Esophagus muscularis mucosa (tissue), 4 donors: ENCODE measurements around the gene TOLLIP. TPM values are rescaled to one million over a fixed set of nuclear protein-coding genes. Genes with fewer than 3 reads are reported as not detected.

ENCODE experiments used
- DNase-seq: peaks from one replicate; pipeline ENCODE4 v3.0.0-alpha.2; 2017; ENCODE audit errors: extremely low spot score
- H3K27ac ChIP-seq, 4 donors: fragments of 200-600 bp; sonication (generic); replicated peaks in 1 of 4; 1 replicate in 3 of 4; 2 replicates in 1 of 4; pipeline ENCODE4 v1.5.1; 2016 to 2019; ENCODE audit warnings: mild to moderate bottlenecking in 1 of 4
- H3K27me3 ChIP-seq, 4 donors: fragments of 200-600 bp; sonication (generic); one replicate each; pipeline versions ENCODE4 v1.5.1 to v1.6.0; 2016 to 2019
- H3K36me3 ChIP-seq, 4 donors: fragments of 200-600 bp; sonication (generic); one replicate each; pipeline ENCODE4 v1.5.1; 2016 to 2019
- H3K4me1 ChIP-seq, 4 donors: fragments of 200-600 bp; sonication (generic); one replicate each; pipeline ENCODE4 v1.5.1; 2016 to 2019
- H3K4me3 ChIP-seq, 4 donors: fragments of 200-600 bp; sonication (generic); 1 replicate in 2 of 4; 2 replicates in 2 of 4; pipeline ENCODE4 v1.5.1; 2016 to 2019; ENCODE audit warnings: mild to moderate bottlenecking in 4 of 4, moderate library complexity in 1 of 4
- H3K9me3 ChIP-seq, 4 donors: fragments of 200-600 bp; sonication (generic); 1 replicate in 3 of 4; 2 replicates in 1 of 4; pipeline ENCODE4 v1.5.1; 2016 to 2019
- EP300 ChIP-seq: sonication (generic); formaldehyde crosslinking; IDR thresholded peaks from one replicate; pipeline ENCODE4 v1.6.1; 2017; ENCODE audit warnings: antibody characterized with exemption
- POLR2A ChIP-seq: fragments of 450-650 bp; IDR thresholded peaks from one replicate; pipeline ENCODE4 v1.6.1; 2017; ENCODE audit warnings: antibody characterized with exemption, moderate library complexity, mild to moderate bottlenecking, low read depth
- POLR2AphosphoS5 ChIP-seq, 2 donors: sonication (generic); formaldehyde crosslinking; IDR thresholded peaks; one replicate each; pipeline ENCODE4 v1.6.1; 2017; ENCODE audit warnings: antibody characterized with exemption in 2 of 2
- WGBS: methylation state at CpG from one replicate; pipeline ENCODE4 v1.1.5; 2018; 5-methylcytosine and 5-hydroxymethylcytosine counted together
- intact Hi-C: fragments of 100-400 bp; cut with DNase I; formaldehyde crosslinking; loops from one replicate; pipeline ENCODE4 v1.15.1; 2023
- total RNA-seq, 4 donors: library from RNA; depleted of rRNA; stranded (reverse); fragments of >200 nt; gene quantifications; one replicate each; pipeline versions ENCODE4 v1.1.0 to v1.2.1, GENCODE V29; 2016
- TF ChIP-seq, protein P1 (sequence below), 3 experiments: fragments of 200-600 bp in 2 of 3; fragments of 450-650 bp in 1 of 3; sonication (generic) in 2 of 3; IDR thresholded peaks; one replicate each; pipeline ENCODE4 v1.5.1; 2017 to 2019; ENCODE audit warnings: antibody characterized with exemption in 3 of 3, mild to moderate bottlenecking in 2 of 3, moderate library complexity in 1 of 3

TOLLIP gene
- total RNA-seq, 4 donors from 2014 or later, result 33.2 to 71.6 (median 58.6) TPM

DNA sequence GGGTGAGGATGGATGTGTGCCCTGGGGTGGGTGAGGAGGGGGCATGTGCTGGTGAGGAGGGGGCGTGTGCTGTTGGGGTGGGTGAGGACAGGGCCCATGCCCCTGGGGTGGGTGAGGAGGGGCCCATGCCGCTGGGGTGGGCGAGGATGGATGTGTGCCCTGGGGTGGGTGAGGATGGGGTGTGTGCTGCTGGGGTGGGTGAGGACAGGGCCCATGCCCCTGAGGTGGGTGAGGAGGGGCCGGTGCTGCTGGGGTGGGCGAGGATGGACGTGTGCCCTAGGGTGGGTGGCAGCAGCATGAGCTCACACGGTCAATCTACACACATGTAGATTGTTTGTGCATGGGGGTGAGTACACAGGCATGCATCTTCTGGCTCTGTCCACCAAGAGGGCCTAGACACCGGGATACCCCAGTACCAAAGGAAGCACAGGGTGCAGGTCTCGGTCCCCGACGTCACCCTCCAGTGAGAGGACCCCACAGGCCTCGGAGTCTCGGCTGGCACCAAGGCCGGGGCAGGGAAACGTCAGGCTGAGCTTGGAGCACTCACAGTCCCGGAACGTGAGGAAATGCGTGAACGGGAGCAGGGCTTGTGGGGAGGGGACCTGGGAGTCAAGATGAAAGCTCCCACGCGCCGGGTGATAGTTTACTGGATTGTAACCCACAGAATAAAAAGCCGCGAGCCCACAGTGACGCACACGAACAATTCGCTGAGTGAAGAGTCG, 37.4 kb upstream of the TOLLIP start:
- H3K4me3 ChIP-seq, result no peak overlapping the region
- no peaks in the 10 kb centered on the region for H3K9me3 ChIP-seq
- H3K27me3 ChIP-seq, result peaks cover 0 to 18% (median 0%) of the 10 kb centered on the region in 4 donors
- H3K27ac ChIP-seq, result no peak overlapping the region
- intact Hi-C loops, result no loop called here
- H3K4me1 ChIP-seq, result peaks cover 0 to 5% (median under 1%) of the 10 kb centered on the region in 4 donors
- 93% methylated on average over 19 of the region's 28 CpGs for WGBS
- DNase-seq, result no peak
- TF ChIP-seq EP300 (no peak), POLR2A (no peak), POLR2AphosphoS5 (IDR thresholded peaks at IDR 0.05) (no peak)
- TF ChIP-seq, protein P1, sequence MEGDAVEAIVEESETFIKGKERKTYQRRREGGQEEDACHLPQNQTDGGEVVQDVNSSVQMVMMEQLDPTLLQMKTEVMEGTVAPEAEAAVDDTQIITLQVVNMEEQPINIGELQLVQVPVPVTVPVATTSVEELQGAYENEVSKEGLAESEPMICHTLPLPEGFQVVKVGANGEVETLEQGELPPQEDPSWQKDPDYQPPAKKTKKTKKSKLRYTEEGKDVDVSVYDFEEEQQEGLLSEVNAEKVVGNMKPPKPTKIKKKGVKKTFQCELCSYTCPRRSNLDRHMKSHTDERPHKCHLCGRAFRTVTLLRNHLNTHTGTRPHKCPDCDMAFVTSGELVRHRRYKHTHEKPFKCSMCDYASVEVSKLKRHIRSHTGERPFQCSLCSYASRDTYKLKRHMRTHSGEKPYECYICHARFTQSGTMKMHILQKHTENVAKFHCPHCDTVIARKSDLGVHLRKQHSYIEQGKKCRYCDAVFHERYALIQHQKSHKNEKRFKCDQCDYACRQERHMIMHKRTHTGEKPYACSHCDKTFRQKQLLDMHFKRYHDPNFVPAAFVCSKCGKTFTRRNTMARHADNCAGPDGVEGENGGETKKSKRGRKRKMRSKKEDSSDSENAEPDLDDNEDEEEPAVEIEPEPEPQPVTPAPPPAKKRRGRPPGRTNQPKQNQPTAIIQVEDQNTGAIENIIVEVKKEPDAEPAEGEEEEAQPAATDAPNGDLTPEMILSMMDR (IDR thresholded peaks at IDR 0.05), result no peak
- no peaks in the 10 kb centered on the region for H3K36me3 ChIP-seq

DNA sequence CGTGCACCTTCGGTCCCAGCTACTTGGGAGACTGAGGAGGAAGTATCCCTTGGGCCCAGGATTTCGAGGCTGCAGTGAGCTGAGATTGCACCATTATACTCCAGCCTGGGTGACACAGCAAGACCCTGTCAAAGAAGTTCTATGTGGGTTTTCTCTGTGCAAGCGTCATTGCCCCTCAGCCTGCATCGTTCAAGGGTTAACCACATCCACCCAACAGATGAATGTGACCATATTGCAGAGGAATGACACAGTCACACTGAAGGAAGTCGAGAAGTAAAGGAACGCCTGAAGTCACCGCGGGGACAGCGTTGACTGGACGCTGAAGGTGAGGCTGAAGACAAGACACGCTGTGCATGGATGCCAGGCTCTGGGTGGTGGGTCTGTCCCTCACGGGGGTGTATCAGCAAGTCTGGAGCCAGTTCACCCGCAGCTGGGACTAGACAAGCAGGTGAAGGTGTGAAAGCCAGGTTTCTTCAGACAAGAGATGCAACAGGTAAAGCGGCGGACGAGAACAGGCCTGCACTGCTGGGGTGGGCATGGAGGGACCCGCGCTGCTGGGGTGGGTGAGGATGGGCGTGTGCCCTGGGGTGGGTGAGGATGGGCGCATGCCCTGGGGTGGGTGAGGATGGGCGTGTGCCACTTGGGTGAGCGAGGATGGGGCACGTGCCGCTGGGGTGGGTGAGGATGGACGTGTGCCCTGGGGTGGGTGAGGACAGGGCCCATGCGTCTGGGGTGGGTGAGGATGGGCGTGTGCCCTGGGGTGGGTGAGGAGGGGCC, 36.5 kb upstream of the TOLLIP start:
- H3K27me3 ChIP-seq, result peaks cover 0 to 18% (median 0%) of the 10 kb centered on the region in 4 donors
- no peak for DNase-seq
- no peak overlapping the region for H3K4me3 ChIP-seq
- intact Hi-C loops, result no loop called here
- 87% methylated on average over 26 of the region's 28 CpGs for WGBS
- TF ChIP-seq POLR2AphosphoS5 (IDR thresholded peaks at IDR 0.05), result no peak
- no peak for TF ChIP-seq POLR2A
- no peak for TF ChIP-seq EP300
- TF ChIP-seq, protein P1 (IDR thresholded peaks at IDR 0.05), result no peak
- H3K4me1 ChIP-seq, result peaks cover 0 to 6% (median 1%) of the 10 kb centered on the region in 4 donors
- no peaks in the 10 kb centered on the region for H3K9me3 ChIP-seq
- H3K36me3 ChIP-seq, result no peaks in the 10 kb centered on the region
- no peak overlapping the region for H3K27ac ChIP-seq

DNA sequence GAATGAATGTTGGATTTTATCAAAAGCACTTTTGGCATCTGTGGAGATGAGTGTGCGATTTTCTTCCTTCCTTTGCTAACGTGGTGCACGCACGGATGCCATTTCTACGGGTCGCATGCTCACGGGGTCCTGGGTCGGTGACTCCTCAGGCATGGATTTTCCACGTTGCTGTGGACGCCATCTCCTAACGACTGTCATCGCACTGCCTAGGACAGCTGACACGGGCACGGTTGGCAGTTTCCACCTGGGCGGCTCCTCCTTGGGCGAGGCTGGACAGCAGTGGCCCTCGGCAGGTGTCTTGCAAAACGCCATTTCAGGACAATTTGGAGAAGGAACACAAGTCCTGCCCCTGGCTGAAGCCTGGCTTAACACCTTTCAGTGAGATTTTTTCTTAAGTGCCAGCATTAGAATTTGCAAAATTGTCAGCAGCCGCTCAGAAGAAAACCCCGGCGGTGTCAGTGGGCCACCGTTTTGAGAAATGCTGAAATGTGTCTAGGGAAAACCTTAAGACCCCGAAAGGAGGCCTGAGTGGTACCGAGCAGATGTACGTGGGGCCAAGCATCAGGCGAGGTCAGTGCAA, 34.7 kb upstream of the TOLLIP start:
- Histone ChIP-seq H3K9me3 (no peaks in the 10 kb centered on the region), H3K4me1 (peaks cover 0 to 6% (median 1%) of the 10 kb centered on the region in 4 donors), H3K27ac (no peak overlapping the region), H3K36me3 (no peaks in the 10 kb centered on the region), H3K27me3 (peaks cover 0 to 6% (median 0%) of the 10 kb centered on the region in 4 donors), H3K4me3 (no peak overlapping the region)
- no peak for DNase-seq
- intact Hi-C loops, result no loop called here
- WGBS, result 89% methylated on average over 26 of the region's 26 CpGs
- TF ChIP-seq, protein P1 (IDR thresholded peaks at IDR 0.05), result no peak
- no peak for TF ChIP-seq EP300
- no peak for TF ChIP-seq POLR2A
- TF ChIP-seq POLR2AphosphoS5 (IDR thresholded peaks at IDR 0.05), result no peak

DNA sequence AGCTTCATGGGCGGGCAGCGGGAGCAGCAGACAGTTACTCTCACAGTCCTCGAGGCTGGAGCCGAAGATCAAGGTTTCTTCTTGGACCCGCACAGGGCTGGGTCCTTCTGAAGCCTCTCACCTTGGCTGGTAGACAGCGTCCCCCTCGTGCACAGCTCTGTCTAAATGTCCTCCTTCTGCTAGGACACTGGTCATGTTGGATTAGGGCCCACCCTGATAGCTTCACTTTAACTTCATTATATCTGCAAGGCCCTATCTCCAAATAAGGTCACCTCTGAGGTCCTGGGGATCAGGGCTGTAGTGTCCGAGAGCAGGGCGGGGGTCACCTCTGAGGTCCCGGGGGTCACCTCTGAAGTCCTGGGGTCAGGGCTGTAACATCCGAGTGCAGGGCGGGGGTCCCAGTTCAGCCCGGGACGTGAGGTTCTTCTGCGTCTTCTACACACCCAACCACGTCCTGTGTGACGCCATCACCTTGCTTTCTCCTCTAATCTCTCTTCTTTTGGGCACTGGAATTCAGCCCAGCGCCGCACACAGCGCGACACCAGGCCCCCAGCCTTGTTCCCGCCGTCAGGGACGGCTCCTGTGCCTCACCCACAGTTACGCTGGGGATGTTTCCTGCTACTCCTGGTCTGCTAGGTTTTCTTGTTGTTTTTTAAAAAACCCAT, 34.1 kb upstream of the TOLLIP start:
- Histone ChIP-seq H3K27me3 (no peaks in the 10 kb centered on the region), H3K4me1 (peaks cover 0 to 6% (median 1%) of the 10 kb centered on the region in 4 donors), H3K36me3 (no peaks in the 10 kb centered on the region), H3K9me3 (no peaks in the 10 kb centered on the region), H3K4me3 (no peak overlapping the region), H3K27ac (no peak overlapping the region)
- WGBS, result 84% methylated on average over 24 of the region's 25 CpGs
- TF ChIP-seq, protein P1 (IDR thresholded peaks at IDR 0.05), result no peak
- no peak for TF ChIP-seq POLR2AphosphoS5 (IDR thresholded peaks at IDR 0.05)
- no peak for TF ChIP-seq EP300
- no peak for TF ChIP-seq POLR2A
- intact Hi-C loops, result no loop called here
- DNase-seq, result no peak
